GM19452 (cell line): ENCODE results near the gene SEMA3A.

Experiments used
- ATAC-seq: cut with Tn5 transposase; IDR thresholded peaks from one replicate; pipeline ENCODE4 v1.9.1; 2021; ENCODE audit not compliant: unreplicated experiment

Gene SEMA3A

DNA sequence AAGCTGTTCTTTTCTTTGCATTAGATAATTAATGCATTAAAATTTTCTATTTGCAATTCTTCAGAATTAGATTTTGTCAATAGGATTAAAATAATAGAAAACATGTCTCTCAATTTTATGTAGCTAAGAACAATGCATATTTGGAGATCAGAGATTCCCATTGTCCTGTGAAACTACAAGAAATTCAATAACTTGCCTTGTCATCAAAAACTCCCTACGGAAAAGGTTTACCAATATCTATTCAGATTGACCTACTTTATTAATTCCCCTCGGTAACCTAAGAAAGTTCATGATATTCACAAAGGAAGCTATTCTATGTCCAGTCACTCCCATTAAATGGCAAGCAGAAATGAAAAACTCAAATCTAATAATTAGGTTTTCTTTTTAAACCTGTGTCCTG, 172.6 kb downstream of the SEMA3A start:
- no peak for ATAC-seq

DNA sequence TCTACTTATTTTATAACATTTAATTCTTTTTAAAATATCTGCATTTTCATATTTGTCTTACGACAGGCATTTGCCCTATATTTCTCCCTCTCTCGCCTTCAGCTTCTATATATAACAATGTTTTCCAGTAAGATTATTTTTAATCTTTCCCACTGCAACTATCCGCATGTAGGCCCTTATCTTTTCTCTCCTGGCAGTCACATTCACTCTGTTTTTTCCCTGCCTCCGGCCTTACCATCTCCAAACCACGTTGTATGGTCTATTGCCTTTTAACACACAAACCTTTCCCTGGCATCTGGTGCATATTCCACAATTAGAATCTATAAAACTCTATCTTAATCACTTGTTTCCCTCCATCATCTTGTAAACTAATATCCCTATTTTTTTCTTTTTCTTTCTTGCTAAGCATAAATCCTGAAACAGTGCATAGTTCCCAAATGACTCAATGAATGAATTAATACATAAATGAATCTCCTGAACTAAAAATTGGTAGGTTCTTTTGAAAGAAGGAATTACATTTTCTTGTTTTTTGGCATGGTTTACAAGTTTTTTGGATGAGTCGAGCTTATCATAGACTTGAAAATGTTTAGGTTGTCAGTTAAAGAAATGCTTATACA, 173.2 kb downstream of the SEMA3A start:
- ATAC-seq: no peak

DNA sequence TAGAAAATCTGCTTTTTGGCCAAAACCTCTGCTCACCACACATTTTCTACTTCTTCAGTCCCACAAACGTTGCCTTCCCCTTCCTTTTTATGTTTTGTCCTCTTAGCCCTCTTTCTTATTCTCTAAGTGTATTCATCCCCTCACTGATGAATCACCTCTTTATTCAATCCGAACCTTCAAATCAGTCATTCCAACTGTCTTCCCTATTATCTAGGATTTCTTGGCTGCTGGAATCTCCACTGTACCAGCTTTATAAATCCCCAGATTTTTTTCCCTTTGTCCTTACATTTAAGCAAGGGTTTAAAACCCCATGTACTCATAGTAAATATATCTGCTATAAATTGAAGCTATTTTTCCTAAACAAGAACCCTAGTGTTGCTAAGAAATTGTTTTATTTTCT, 176.9 kb downstream of the SEMA3A start:
- ATAC-seq: no peak

DNA sequence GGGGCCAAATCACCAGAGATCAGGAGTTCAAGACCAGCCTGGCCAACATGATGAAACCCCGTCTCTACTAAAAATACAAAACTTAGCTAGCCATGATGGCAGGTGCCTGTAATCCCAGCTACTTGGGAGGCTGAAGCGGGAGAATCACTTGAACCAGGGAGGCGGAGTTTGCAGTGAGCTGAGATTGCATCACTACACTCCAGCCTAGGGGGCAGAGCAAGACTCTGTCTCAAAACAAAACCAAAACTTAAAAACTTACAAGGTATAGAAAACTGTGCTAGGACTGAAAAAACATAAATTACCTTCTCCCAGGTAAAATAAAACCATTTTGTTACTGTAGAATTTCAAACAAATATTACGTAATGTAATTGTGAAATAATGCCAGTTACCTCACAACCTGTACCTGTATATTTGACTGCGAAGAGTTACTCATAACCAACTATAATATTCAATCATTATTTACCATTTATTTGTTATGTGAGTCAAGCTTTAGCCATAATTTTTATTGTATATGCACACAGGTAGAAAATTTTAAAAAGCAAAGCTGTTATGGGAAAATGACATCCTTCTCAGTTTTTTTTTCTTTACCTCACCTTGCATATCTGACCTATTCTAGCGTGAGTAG, 180.9 kb downstream of the SEMA3A start:
- ATAC-seq: no peak

DNA sequence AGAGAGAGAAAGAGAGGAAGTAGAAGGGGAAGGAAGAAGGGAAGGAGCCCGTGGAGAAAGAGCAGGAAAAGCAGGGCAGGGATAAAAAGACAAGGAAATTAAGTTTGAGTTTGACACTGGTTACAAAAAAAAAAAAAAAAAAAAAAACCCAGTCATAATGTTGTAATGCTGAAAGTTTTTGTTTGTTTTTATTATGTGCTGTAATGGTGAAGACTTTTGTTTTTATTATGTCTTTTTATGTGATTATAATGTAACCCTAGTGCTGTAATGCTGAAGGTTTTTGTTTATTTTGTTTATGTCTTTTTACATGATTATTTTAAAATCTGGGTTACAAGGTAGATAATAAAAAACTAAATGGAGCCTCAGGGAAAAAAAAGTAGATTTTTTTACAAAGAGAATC, 184.8 kb downstream of the SEMA3A start:
- ATAC-seq: no peak

DNA sequence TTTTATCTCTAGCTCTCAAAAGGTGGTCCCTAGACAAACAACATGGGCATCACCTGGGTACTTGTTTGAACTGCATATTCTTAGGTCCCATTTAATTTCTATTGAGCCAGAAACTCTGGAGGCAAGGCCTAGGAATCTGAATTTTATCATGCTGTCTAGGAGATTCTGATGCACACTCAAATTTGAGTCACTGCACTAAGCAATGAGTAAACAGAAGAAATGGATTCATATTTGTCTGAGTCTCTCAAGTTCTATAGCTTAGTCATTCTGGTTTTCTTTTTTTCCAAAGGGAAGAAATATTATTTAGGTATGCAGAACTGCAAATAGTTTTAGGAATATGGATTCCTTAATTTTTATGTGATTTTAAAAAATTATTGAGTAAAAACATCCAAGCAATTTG, 185.5 kb downstream of the SEMA3A start:
- ATAC-seq: no peak

DNA sequence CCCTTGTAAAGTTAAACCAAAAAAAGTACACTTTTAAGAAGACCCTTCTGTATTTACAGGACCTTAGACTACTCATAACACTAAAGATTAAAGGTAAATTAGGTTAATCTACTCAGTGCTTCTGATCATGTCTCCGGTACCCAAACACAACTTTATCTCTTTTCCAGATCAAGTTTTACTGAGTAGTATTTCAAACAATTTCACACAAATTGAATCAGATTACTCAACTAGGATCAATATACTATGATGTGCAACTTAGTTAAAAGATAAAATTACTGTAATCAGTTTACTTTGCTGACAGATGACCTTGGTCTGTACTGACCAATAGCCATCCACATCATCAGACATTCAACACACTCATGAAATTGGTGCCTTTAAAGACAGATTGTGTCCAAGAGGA, 191.4 kb downstream of the SEMA3A start:
- ATAC-seq: no peak

DNA sequence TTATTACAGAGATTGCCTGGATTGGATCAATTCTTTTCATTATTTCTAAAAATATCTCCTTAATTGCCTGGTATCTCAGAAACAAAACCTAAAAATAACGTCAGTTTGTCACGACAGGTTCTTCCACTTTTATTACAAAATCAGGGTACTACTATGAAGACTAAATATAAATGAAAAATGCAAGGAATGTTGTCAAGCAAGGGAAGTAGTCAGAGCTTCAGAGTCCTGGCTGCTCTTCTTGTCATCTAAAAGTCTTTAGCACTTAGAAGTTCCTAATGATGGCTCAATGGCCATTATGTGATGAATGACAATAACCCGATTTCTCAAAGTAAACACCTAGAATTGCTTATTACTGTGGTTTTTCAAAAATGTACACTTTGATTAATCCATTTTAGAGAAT, 192.2 kb downstream of the SEMA3A start:
- no peak for ATAC-seq

DNA sequence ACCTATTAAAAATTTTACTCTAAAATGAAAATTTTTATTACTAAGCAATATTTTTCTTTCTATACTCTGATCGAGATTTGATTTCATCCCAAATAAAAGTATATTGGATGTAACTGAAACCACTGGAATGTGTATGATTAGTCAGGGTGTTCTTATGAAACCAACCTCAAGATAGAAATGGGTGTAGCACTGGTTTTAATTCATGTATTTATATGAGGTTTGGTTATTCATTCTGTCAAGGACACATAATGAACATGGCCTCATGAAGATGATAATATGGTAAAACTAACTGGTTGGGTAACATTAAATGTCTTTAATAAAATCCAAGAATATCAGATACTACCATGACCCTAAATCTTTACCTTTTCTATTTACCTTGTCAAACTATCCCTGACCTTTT, 197.7 kb downstream of the SEMA3A start:
- ATAC-seq: no peak

DNA sequence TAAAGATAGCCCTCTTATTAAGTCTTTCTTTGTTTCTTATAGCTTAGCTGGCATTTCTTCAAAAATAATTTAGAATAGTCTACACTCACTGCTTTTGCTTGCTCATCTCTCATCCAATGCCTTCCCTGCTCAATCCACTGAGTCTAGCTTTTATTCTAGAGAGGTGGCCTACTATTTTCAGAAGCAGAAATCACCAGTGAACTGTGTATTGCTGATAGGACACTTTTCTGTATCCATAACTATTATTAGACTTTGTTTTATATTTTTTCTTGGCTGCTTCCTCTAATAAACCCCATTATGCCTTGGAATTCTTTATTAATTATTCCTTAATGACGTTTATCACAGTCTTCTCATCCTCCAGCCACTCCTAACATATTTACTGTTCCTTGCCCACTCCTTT, 206.8 kb downstream of the SEMA3A start:
- ATAC-seq: no peak

DNA sequence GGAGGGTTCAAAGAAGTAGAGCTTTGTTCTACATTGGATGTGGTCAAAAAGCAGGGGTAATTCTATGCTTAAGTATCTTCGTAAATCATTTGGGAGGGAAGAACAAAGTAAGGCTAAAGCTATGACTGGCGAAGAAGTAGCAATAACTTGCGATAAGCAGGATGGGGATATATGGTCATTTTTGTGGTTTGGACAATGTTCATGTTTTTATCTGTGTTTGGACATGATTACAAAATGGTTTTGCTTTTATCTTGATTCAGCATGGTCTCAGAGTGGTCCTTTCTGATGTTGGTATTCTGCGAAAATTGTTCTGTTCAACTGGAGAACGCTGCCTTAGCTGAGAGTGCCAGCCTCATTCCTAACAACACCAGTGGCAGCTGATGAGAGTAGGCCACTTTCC, 208.8 kb downstream of the SEMA3A start:
- ATAC-seq: no peak

DNA sequence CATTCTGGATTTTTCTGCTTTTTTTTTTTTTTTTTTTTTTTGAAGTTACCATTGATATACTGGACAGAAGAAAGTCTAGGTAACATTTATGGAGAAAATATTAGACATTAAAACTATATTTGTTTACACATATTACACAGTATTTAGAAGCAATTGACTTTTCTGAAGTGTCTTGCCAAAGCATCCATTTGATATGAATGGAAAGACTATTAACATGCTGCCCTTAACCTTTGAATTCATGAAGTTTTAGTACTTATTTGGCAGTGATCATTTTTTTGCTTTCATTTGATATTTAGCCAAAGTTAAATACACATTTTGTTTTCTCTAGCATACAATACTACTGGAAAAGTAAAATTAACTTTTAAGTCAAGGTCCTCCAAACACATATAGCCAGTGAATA, 210.0 kb downstream of the SEMA3A start:
- no peak for ATAC-seq

DNA sequence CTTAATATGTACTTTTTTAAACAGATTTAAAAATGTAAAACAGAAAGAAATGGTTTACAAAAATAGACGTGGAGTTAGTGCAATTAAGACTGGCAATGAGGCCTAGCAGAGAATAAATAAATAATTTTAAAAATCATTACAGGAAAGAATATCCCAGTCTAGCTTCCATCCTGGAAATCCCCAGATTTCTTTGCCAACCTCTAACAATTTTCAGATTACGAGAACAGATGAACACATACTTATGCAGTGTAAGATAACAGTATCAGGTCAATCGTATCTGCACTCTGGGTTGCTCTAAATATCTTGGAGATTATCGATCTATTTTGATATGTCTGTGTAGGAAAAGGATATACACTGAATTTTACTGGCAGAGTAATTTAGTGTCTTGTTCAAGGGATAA, 210.5 kb downstream of the SEMA3A start:
- no peak for ATAC-seq

DNA sequence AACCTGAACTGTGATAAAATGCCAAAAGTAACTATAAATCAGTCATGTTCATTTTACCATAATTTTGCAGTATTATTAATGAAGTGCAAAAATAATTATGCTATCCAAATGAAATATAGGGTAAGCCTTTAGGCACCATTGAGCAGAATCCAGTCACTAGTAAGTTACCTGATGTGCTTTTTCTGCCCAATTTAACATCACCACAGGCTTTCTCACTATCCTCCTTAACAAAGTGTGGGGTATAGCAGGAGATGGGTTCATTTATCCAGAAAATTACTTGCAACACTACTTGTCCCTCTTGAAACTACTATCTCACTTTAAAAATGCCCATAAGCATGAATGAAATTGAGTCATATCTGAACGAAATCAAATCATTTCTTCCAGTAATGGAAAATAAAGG, 211.0 kb downstream of the SEMA3A start:
- no peak for ATAC-seq

DNA sequence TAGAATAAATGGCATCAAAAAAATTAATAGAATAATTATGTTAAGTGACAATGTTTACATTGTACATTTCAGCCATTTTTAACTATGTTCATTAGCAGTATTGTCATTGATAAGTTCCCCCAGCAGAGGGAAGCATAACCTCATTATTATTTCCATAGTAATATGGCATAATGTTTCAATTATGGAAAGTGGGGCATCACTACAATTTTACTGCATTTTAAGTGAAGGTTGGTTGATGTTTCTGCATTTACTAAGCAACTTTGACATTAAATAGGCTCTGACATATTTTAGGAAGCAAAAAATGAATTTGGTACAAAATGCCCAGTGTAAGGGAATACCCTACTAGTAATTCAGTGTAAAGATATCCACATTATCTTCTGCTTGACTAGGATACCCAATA, 218.3 kb downstream of the SEMA3A start:
- ATAC-seq: peak; percentile 87

DNA sequence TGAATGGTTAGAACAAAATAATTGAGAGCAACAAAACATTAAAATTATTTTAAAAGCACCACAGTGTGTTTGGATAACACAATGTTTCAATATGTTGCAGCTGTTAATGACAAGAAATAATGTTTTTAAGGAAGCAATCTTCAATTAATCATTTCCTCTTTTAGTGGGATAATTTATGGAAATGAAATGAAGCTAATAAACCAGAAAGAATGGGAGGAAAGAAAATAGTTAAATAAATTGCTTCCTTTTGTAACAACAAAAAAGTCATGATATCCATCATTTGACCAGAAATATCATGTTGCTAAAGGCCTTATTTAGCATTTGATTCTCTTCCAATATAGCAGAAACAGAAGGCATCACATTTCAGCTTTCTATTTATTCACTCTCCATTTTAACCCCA, 224.5 kb downstream of the SEMA3A start:
- ATAC-seq: no peak

DNA sequence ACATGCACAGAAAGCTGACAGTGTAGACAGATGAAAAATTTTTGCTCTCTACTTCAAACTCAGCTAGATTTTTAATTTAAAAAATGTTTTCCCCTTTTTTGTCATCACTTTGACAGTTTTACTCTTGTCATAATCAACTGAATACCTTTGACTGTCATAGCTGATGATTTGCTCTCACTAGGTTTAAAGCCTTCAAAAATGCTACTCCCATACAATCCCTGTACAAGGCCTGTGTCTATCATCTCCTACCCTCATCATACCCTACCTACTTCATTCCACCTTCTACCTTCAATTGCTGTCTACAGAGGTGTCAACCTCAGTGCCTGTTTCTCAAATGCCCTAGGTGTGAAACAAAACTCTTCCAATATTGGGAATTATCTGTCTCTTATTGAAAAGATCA, 230.3 kb downstream of the SEMA3A start:
- no peak for ATAC-seq

DNA sequence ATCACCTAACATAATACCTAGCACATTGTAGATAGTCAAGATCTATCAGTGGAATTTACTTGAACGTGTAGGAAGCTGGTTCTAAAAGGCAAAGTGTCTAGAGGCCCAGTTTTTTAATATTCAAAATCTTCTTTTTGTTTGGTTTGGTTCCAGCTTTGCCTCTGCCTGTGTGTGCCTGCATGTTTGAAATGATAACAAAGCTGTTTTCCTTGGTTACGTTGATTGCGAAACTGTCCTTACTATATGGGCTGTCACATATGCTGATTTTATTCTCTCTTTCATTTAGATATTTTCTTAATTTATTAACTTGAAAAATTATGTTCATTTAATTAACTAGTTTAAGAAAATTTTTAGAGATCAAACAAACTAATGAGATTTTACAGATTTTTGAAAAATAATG, 237.3 kb downstream of the SEMA3A start:
- no peak for ATAC-seq

DNA sequence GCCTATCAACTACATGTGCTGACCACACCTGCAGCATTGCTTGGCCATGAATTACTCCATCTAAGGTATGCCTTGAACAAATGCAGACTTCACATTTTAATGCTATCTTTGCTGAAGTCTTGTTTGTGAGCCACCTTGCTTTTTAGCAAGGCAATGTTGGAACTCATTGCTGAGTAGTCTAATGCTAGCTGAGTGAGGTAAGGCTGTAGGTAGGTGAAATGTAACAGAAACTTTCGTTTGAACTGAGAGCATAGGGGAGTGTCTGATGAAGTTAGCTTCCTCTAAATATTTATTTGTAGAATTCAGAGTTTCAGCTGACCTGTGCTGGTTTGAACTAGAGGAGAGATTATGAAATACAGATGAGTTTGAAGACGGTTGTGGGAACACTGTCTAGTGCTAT, 238.5 kb downstream of the SEMA3A start:
- ATAC-seq: no peak

DNA sequence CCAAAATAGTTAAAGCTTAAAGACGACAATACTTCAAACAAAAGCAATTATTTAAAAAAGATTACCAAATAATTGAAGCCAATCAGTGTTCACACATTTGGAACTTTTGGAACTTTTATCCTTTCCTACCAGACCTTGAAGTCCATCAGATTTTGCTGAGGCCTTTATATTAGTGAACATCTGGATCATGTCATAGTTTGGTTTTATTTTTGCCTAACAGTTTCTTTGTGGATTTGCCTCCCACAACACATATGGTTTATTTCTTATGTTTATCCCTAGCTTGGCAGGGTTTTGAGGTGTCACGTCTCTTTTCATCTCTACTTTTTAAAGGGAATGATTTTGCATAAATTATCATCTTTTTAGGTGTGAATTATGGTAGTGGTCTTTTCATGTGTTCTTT, 242.4 kb downstream of the SEMA3A start:
- no peak for ATAC-seq

DNA sequence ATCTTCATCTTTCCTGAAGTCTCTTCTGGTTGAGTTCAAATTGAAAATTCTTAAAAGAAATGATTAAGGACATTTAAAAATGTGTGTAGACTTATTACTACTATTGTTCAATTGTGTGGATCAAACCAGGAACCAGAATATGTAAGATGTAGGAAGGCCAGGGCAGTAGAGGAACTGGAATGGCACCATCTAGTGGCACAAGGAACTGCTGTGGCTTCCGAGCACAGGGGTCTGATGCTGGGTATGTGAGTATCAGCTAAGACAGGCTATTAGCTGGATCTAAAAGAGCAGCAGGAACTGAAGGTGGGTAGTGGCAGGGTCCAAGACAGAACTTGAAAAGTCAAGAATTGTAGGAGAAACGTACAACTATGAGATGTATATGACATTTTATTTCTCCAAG, 247.3 kb downstream of the SEMA3A start:
- ATAC-seq: no peak

DNA sequence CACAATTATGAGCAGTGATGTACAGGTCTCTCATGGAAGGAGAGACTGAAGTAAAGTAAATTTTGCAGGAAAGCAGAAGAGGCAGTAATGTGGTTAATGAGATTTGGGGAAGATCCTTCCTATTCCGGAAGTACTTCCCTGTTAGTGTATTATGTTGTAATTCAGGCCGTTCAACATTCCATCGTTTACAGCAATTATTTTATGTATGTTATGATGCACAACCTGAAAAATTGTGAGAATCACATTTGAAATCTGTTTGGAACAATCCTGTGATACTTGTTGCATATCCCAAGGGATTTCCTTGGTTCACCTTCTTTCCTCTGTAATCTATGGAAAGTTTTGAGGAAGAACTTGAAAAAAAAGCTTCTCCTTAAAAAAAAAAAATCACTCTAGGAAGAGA, 247.8 kb downstream of the SEMA3A start:
- ATAC-seq: no peak

DNA sequence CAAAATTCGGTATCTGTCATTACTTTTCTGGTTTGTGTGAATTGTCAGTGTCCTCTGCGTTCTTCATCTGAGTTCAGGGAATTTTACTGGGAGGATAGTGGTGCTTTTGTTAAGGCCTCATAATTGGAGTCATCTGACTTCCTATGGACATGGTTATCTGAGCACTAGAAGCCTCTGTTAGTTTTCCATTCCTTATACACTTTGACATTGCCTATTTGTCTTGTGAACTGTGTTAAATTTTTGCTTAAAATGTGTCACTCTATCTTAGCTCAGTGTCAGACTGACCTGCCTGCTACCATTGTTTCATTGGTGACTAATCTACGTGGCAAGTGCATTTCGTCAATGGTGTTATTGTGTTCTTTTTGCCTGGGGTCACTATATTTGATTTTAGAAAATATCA, 253.3 kb downstream of the SEMA3A start:
- no peak for ATAC-seq
